GM18511 (cell line): ENCODE measurements around the gene APEH.

Experiments used
- ATAC-seq: cut with Tn5 transposase; IDR thresholded peaks from one replicate; pipeline ENCODE4 v1.9.1; 2021; ENCODE audit warnings: mild to moderate bottlenecking, moderate library complexity; ENCODE audit not compliant: unreplicated experiment

The APEH gene

GRCh38 chr3:49650177-49650576 lies 24.0 kb upstream of the APEH start:
- no peak for ATAC-seq

- ATAC-seq = no peak
Measured at GRCh38 chr3:49650637-49651036, 23.5 kb upstream of the APEH start.

- ATAC-seq = no peak
Measured at GRCh38 chr3:49652218-49652902, 21.8 kb upstream of the APEH start.

- no peak for ATAC-seq
Measured at GRCh38 chr3:49652903-49653415, 21.2 kb upstream of the APEH start.

GRCh38 chr3:49653621-49654020 lies 20.5 kb upstream of the APEH start:
- ATAC-seq = no peak

GRCh38 chr3:49654176-49654825 lies 19.9 kb upstream of the APEH start:
- no peak for ATAC-seq

- ATAC-seq = no peak
Measured at GRCh38 chr3:49654955-49655556, 19.1 kb upstream of the APEH start.

GRCh38 chr3:49655731-49656285 lies 18.3 kb upstream of the APEH start:
- ATAC-seq = no peak

- no peak for ATAC-seq
Measured at GRCh38 chr3:49656541-49657112, 17.5 kb upstream of the APEH start.

- ATAC-seq = no peak
Measured at GRCh38 chr3:49657208-49657915, 16.8 kb upstream of the APEH start.

- ATAC-seq = no peak
Measured at GRCh38 chr3:49658711-49659110, 15.4 kb upstream of the APEH start.

GRCh38 chr3:49659756-49660155 lies 14.4 kb upstream of the APEH start:
- no peak for ATAC-seq

- ATAC-seq = no peak
Measured at GRCh38 chr3:49661281-49661680, 12.9 kb upstream of the APEH start.

- ATAC-seq = no peak
Measured at GRCh38 chr3:49662021-49662420, 12.1 kb upstream of the APEH start.

GRCh38 chr3:49662720-49663413 lies 11.3 kb upstream of the APEH start:
- no peak for ATAC-seq

- ATAC-seq = no peak
Measured at GRCh38 chr3:49663831-49664230, 10.3 kb upstream of the APEH start.

GRCh38 chr3:49664300-49664699 lies 9.9 kb upstream of the APEH start:
- no peak for ATAC-seq

GRCh38 chr3:49665822-49666519 lies 8.2 kb upstream of the APEH start:
- no peak for ATAC-seq

GRCh38 chr3:49666592-49666991 lies 7.6 kb upstream of the APEH start:
- ATAC-seq = no peak
